ENCODE measurements around the gene UIMC1. TPM values are rescaled to one million over a fixed set of nuclear protein-coding genes. Genes with fewer than 3 reads are reported as not detected.
"Not testable (repeated sequence)": the region's sequence is repeated elsewhere in the genome, so short reads cannot be mapped to it uniquely, and the experiment has no call there.

The UIMC1 gene
- total RNA-seq, 1 donor from 2014 or later, result 62.6 TPM

- Mint-ChIP-seq H3K36me3 (ENCODE audit: low read depth) (peaks cover 45% of the 10 kb centered on the region), H3K4me1 (ENCODE audit: low read depth) (peaks cover 15% of the 10 kb centered on the region)
- intact Hi-C loops (cut with micrococcal nuclease); H3K27me3 Mint-ChIP-seq (ENCODE audit: low read depth); H3K4me3 Mint-ChIP-seq (ENCODE audit: low read depth); H3K9me3 Mint-ChIP-seq; H3K27ac Mint-ChIP-seq; DNase-seq (ENCODE audit: low spot score): not testable (repeated sequence)
Observed at GRCh38 chr5:176983112-176983511, 23.5 kb downstream of the UIMC1 start.

- Mint-ChIP-seq H3K4me1 (ENCODE audit: low read depth) (peaks cover 10% of the 10 kb centered on the region), H3K36me3 (ENCODE audit: low read depth) (peaks cover 43% of the 10 kb centered on the region), H3K27ac (no peak overlapping the region), H3K9me3 (no peaks in the 10 kb centered on the region), H3K4me3 (ENCODE audit: low read depth) (no peak overlapping the region), H3K27me3 (ENCODE audit: low read depth) (no peaks in the 10 kb centered on the region)
- intact Hi-C loops (cut with micrococcal nuclease), result no loop called here
- DNase-seq (ENCODE audit: low spot score), result no peak
Observed at GRCh38 chr5:176980818-176981217, 25.8 kb downstream of the UIMC1 start.

GRCh38 chr5:176979669-176980068 is 26.9 kb downstream of the UIMC1 start:
- DNase-seq (ENCODE audit: low spot score), result no peak
- Mint-ChIP-seq H3K4me1 (ENCODE audit: low read depth) (peaks cover 7% of the 10 kb centered on the region), H3K4me3 (ENCODE audit: low read depth) (no peak overlapping the region), H3K27me3 (ENCODE audit: low read depth) (no peaks in the 10 kb centered on the region), H3K9me3 (no peaks in the 10 kb centered on the region), H3K36me3 (ENCODE audit: low read depth) (peaks cover 47% of the 10 kb centered on the region), H3K27ac (no peak overlapping the region)
- intact Hi-C loops (cut with micrococcal nuclease), result no loop called here

- H3K36me3 Mint-ChIP-seq (ENCODE audit: low read depth), result peaks cover 52% of the 10 kb centered on the region
- no peaks in the 10 kb centered on the region for H3K27me3 Mint-ChIP-seq (ENCODE audit: low read depth)
- no peaks in the 10 kb centered on the region for H3K9me3 Mint-ChIP-seq
- DNase-seq (ENCODE audit: low spot score), result no peak
- H3K4me1 Mint-ChIP-seq (ENCODE audit: low read depth), result peaks cover under 1% of the 10 kb centered on the region
- intact Hi-C loops (cut with micrococcal nuclease), result no loop called here
- no peak overlapping the region for H3K4me3 Mint-ChIP-seq (ENCODE audit: low read depth)
- no peak overlapping the region for H3K27ac Mint-ChIP-seq
Observed at GRCh38 chr5:176965633-176966032, 40.9 kb downstream of the UIMC1 start.

- H3K36me3 Mint-ChIP-seq (ENCODE audit: low read depth), result peaks cover 42% of the 10 kb centered on the region
- no peak overlapping the region for H3K27ac Mint-ChIP-seq
- no peak for DNase-seq (ENCODE audit: low spot score)
- H3K4me1 Mint-ChIP-seq (ENCODE audit: low read depth), result no peaks in the 10 kb centered on the region
- intact Hi-C loops (cut with micrococcal nuclease), result loop anchor here (2.0 to 5.0 kb wide), 3 partner anchors 57 to 298 kb away; partner anchors contain the start of gene UNC5A
- no peaks in the 10 kb centered on the region for H3K27me3 Mint-ChIP-seq (ENCODE audit: low read depth)
- no peak overlapping the region for H3K4me3 Mint-ChIP-seq (ENCODE audit: low read depth)
- no peaks in the 10 kb centered on the region for H3K9me3 Mint-ChIP-seq
Observed at GRCh38 chr5:176959051-176959450, 47.5 kb downstream of the UIMC1 start.

- intact Hi-C loops (cut with micrococcal nuclease), result loop anchor here (5.0 kb wide), 2 partner anchors 54 to 144 kb away; partner anchors contain the start of gene UNC5A
- Mint-ChIP-seq H3K4me3 (ENCODE audit: low read depth) (no peak overlapping the region), H3K4me1 (ENCODE audit: low read depth) (no peaks in the 10 kb centered on the region), H3K9me3 (no peaks in the 10 kb centered on the region), H3K27ac (peak overlapping the region; percentile 26), H3K36me3 (ENCODE audit: low read depth) (peaks cover 48% of the 10 kb centered on the region), H3K27me3 (ENCODE audit: low read depth) (no peaks in the 10 kb centered on the region)
- DNase-seq (ENCODE audit: low spot score), result no peak
Observed at GRCh38 chr5:176956756-176957155, 49.8 kb downstream of the UIMC1 start.

- intact Hi-C loops (cut with micrococcal nuclease), result loop anchor here (5.0 kb wide), 2 partner anchors 54 to 144 kb away; partner anchors contain the start of gene UNC5A
- Mint-ChIP-seq H3K27ac (no peak overlapping the region), H3K27me3 (ENCODE audit: low read depth) (no peaks in the 10 kb centered on the region), H3K9me3 (no peaks in the 10 kb centered on the region), H3K4me1 (ENCODE audit: low read depth) (no peaks in the 10 kb centered on the region), H3K4me3 (ENCODE audit: low read depth) (no peak overlapping the region), H3K36me3 (ENCODE audit: low read depth) (peaks cover 56% of the 10 kb centered on the region)
- DNase-seq (ENCODE audit: low spot score), result no peak
Observed at GRCh38 chr5:176955895-176956294, 50.7 kb downstream of the UIMC1 start.

- intact Hi-C loops (cut with micrococcal nuclease), result no loop called here
- Mint-ChIP-seq H3K36me3 (ENCODE audit: low read depth) (peaks cover 62% of the 10 kb centered on the region), H3K27me3 (ENCODE audit: low read depth) (no peaks in the 10 kb centered on the region), H3K4me1 (ENCODE audit: low read depth) (no peaks in the 10 kb centered on the region), H3K4me3 (ENCODE audit: low read depth) (no peak overlapping the region), H3K9me3 (no peaks in the 10 kb centered on the region), H3K27ac (no peak overlapping the region)
- no peak for DNase-seq (ENCODE audit: low spot score)
Observed at GRCh38 chr5:176954050-176954449, 52.5 kb downstream of the UIMC1 start.

- H3K27me3 Mint-ChIP-seq (ENCODE audit: low read depth), result no peaks in the 10 kb centered on the region
- no peak for DNase-seq (ENCODE audit: low spot score)
- H3K4me1 Mint-ChIP-seq (ENCODE audit: low read depth), result no peaks in the 10 kb centered on the region
- peaks cover 63% of the 10 kb centered on the region for H3K36me3 Mint-ChIP-seq (ENCODE audit: low read depth)
- H3K27ac Mint-ChIP-seq, result no peak overlapping the region
- intact Hi-C loops (cut with micrococcal nuclease), result no loop called here
- no peak overlapping the region for H3K4me3 Mint-ChIP-seq (ENCODE audit: low read depth)
- H3K9me3 Mint-ChIP-seq, result no peaks in the 10 kb centered on the region
Observed at GRCh38 chr5:176952531-176953193, 53.9 kb downstream of the UIMC1 start.

GRCh38 chr5:176948458-176948857 is 58.1 kb downstream of the UIMC1 start:
- Mint-ChIP-seq H3K9me3 (no peaks in the 10 kb centered on the region), H3K27ac (no peak overlapping the region), H3K4me1 (ENCODE audit: low read depth) (peaks cover 3% of the 10 kb centered on the region), H3K4me3 (ENCODE audit: low read depth) (no peak overlapping the region), H3K27me3 (ENCODE audit: low read depth) (no peaks in the 10 kb centered on the region), H3K36me3 (ENCODE audit: low read depth) (peaks cover 70% of the 10 kb centered on the region)
- no peak for DNase-seq (ENCODE audit: low spot score)
- intact Hi-C loops (cut with micrococcal nuclease), result no loop called here

GRCh38 chr5:176947847-176948246 is 58.7 kb downstream of the UIMC1 start:
- DNase-seq (ENCODE audit: low spot score), result no peak
- H3K4me1 Mint-ChIP-seq (ENCODE audit: low read depth), result peaks cover 3% of the 10 kb centered on the region
- H3K9me3 Mint-ChIP-seq, result no peaks in the 10 kb centered on the region
- no peak overlapping the region for H3K27ac Mint-ChIP-seq
- H3K36me3 Mint-ChIP-seq (ENCODE audit: low read depth), result peaks cover 71% of the 10 kb centered on the region
- no peak overlapping the region for H3K4me3 Mint-ChIP-seq (ENCODE audit: low read depth)
- H3K27me3 Mint-ChIP-seq (ENCODE audit: low read depth), result no peaks in the 10 kb centered on the region
- intact Hi-C loops (cut with micrococcal nuclease), result no loop called here

- H3K4me3 Mint-ChIP-seq (ENCODE audit: low read depth), result no peak overlapping the region
- no peak for DNase-seq (ENCODE audit: low spot score)
- intact Hi-C loops (cut with micrococcal nuclease), result no loop called here
- H3K9me3 Mint-ChIP-seq, result no peaks in the 10 kb centered on the region
- H3K4me1 Mint-ChIP-seq (ENCODE audit: low read depth), result peaks cover 3% of the 10 kb centered on the region
- H3K27me3 Mint-ChIP-seq (ENCODE audit: low read depth), result no peaks in the 10 kb centered on the region
- H3K36me3 Mint-ChIP-seq (ENCODE audit: low read depth), result peaks cover 68% of the 10 kb centered on the region
- no peak overlapping the region for H3K27ac Mint-ChIP-seq
Observed at GRCh38 chr5:176944268-176944667, 62.3 kb downstream of the UIMC1 start.

- H3K4me3 Mint-ChIP-seq (ENCODE audit: low read depth), result no peak overlapping the region
- peaks cover 66% of the 10 kb centered on the region for H3K36me3 Mint-ChIP-seq (ENCODE audit: low read depth)
- H3K27ac Mint-ChIP-seq, result no peak overlapping the region
- peaks cover 3% of the 10 kb centered on the region for H3K4me1 Mint-ChIP-seq (ENCODE audit: low read depth)
- no peaks in the 10 kb centered on the region for H3K27me3 Mint-ChIP-seq (ENCODE audit: low read depth)
- intact Hi-C loops (cut with micrococcal nuclease), result no loop called here
- no peak for DNase-seq (ENCODE audit: low spot score)
- no peaks in the 10 kb centered on the region for H3K9me3 Mint-ChIP-seq
Observed at GRCh38 chr5:176943816-176944215, 62.8 kb downstream of the UIMC1 start.
